Choroid plexus epithelial cell (primary cell): Measurements from ENCODE around the gene AKNA.

Experiments
- DNase-seq: peaks from one replicate; pipeline ENCODE4 v3.0.0-alpha.2; 2010; ENCODE audit warnings: low read depth
- H3K4me3 ChIP-seq: 2 replicates; pipeline ENCODE4 v1.5.1; 2011; ENCODE audit warnings: low read depth, mild to moderate bottlenecking, control low read depth, low read length, moderate library complexity
- CTCF ChIP-seq: conservative IDR thresholded peaks from 2 replicates; pipeline ENCODE4 v1.5.1; 2011; ENCODE audit warnings: low read depth, mild to moderate bottlenecking, control low read depth, inconsistent platforms, low read length, moderate library complexity

AKNA gene

GRCh38 chr9:114378883-114379282 lies 8.9 kb downstream of the AKNA start:
- no peak for DNase-seq
- no peak overlapping the region for H3K4me3 ChIP-seq
- TF ChIP-seq CTCF = no peak

- no peak for DNase-seq
- TF ChIP-seq CTCF = no peak
- H3K4me3 ChIP-seq = no peak overlapping the region
Observed at GRCh38 chr9:114378016-114378415, 9.8 kb downstream of the AKNA start.

DNA sequence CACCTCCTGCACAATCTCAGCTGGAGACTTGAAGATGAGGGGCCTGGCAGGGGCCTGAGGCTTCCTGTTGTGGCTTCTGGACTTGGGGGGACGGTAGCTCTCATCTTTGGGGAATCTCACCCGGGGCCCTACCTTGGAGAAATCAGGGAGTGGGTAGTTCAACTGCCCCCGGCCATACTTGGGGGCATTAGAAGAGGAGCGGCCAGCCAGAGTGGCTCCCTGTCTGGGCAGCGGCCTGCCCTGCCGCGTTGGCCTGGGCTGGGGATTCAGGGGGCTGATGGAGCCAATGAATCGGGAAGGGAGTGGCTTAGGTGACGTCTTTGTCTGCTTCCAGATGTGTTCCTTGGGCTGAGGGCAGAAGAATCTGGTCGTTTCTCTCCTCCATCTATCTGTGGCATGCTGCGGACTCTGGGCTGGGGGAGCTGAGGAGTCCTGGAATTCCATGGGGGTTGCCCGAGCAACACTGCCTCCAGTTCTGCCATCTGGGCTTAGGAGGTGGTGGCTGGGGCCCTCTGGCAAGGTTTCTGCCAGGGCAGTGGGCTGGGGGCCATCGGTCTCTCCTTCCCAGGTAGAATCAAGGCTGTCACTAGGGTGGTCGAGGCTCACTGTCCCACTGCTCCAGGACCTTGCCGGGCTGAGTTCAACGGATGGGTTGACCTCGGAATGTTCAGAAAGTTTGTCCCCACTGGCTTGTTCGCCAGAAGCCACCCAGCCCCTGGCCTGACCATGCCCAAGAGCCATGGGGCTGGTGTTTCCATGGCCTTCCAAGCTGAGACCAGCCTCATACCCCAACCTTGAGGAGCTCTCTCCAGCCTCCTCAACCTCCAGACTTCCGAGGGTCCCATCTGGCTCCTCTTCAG lies 11.0 kb downstream of the AKNA start:
- no peak for DNase-seq
- no peak overlapping the region for H3K4me3 ChIP-seq
- TF ChIP-seq CTCF = no peak

- H3K4me3 ChIP-seq = no peak overlapping the region
- no peak for DNase-seq
- no peak for TF ChIP-seq CTCF
Observed at GRCh38 chr9:114375386-114376175, 12.2 kb downstream of the AKNA start.

DNA sequence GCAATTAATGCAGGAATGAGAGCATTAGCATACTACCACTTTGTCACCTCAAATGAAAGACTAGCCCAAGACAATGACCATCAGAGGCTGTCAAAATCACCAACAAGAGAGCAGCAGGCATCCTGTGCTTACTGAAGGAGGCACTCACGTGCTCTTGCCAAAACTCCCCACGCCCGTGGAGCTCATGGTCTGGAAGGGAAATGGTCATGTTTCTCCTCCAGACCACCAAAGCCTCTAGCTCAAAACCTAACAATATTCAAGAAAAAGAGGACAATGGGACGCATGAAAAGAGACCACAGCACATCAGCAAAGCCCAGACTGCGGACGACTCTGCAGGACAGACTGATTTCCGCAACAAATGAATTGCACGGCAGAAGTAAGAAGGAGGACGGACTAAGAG lies 12.8 kb downstream of the AKNA start:
- H3K4me3 ChIP-seq = no peak overlapping the region
- DNase-seq = no peak
- TF ChIP-seq CTCF = no peak

- no peak overlapping the region for H3K4me3 ChIP-seq
- TF ChIP-seq CTCF = no peak
- DNase-seq = no peak
Observed at GRCh38 chr9:114373960-114374730, 13.6 kb downstream of the AKNA start.
